A673 (cell line): ENCODE results near the gene FIGNL1. TPM values are rescaled to one million over a fixed set of nuclear protein-coding genes. Genes with fewer than 3 reads are reported as not detected.

Experiments
- BruUV-seq: library from RNA; stranded (reverse); fragments of 400-500 nt; replicated peaks from 2 replicates; lab custom pipeline; 2021; lab: Mats Ljungman, UMichigan
- CTCF ChIA-PET: fragments of 300-600 bp; sonication (Branson Sonifier 250); formaldehyde crosslinking; loops from one replicate; lab custom pipeline; 2022; ENCODE audit warnings: antibody characterized with exemption; lab: Charles Lee
- POLR2A ChIA-PET: fragments of 300-600 bp; sonication (Branson Sonifier 250); formaldehyde crosslinking; loops from one replicate; lab custom pipeline; 2022; ENCODE audit warnings: antibody characterized with exemption; ENCODE audit not compliant: low non-redundant PET; lab: Charles Lee
- DNase-seq: peaks from one replicate; pipeline ENCODE4 v3.0.0-alpha.2; 2015; ENCODE audit warnings: low spot score
- H3K27ac ChIP-seq: fragments of 200-600 bp; sonication (generic); 2 replicates; pipeline ENCODE4 v1.5.1; 2016; ENCODE audit warnings: mixed run types, low read depth, mild to moderate bottlenecking, mixed read lengths, antibody characterized with exemption, low read length; ENCODE audit not compliant: poor library complexity, severe bottlenecking
- H3K27me3 ChIP-seq: fragments of 200-600 bp; sonication (generic); replicated peaks from 2 replicates; pipeline ENCODE4 v1.6.1; 2017; ENCODE audit warnings: mixed run types, low read depth, mild to moderate bottlenecking, mixed read lengths, antibody characterized with exemption, low read length; ENCODE audit not compliant: insufficient read depth, poor library complexity
- H3K36me3 ChIP-seq: fragments of 200-600 bp; sonication (generic); 2 replicates; pipeline ENCODE4 v1.6.1; 2016; ENCODE audit warnings: mixed run types, mild to moderate bottlenecking, mixed read lengths, antibody characterized with exemption, low read length; ENCODE audit not compliant: insufficient read depth, poor library complexity, severe bottlenecking
- H3K4me1 ChIP-seq: fragments of 200-600 bp; sonication (generic); 2 replicates; pipeline ENCODE4 v1.6.1; 2017; ENCODE audit warnings: mixed run types, mild to moderate bottlenecking, mixed read lengths, antibody characterized with exemption, low read length; ENCODE audit not compliant: insufficient read depth, poor library complexity, severe bottlenecking
- H3K4me3 ChIP-seq: fragments of 200-600 bp; sonication (generic); 2 replicates; pipeline ENCODE4 v1.5.1; 2016; ENCODE audit warnings: low read depth, mixed run types, mild to moderate bottlenecking, mixed read lengths, low read length; ENCODE audit not compliant: poor library complexity, severe bottlenecking
- H3K9me3 ChIP-seq: fragments of 200-600 bp; sonication (generic); 2 replicates; pipeline ENCODE4 v1.6.1; 2016; ENCODE audit warnings: mixed run types, low read depth, mild to moderate bottlenecking, mixed read lengths, antibody characterized with exemption, low read length; ENCODE audit not compliant: poor library complexity, severe bottlenecking
- CTCF ChIP-seq: fragments of 300-800, 200-600 bp; sonication (generic); conservative IDR thresholded peaks from 2 replicates; pipeline ENCODE4 v1.5.1; 2017; ENCODE audit warnings: low read depth, mild to moderate bottlenecking, antibody characterized with exemption, low read length, moderate library complexity, mixed read lengths
- EZH2 ChIP-seq: fragments of 200-600 bp; sonication (generic); IDR thresholded peaks from 2 replicates; pipeline ENCODE4 v1.6.1; 2017; ENCODE audit warnings: borderline replicate concordance, low read depth, mild to moderate bottlenecking, mixed read lengths, antibody characterized with exemption, low read length; ENCODE audit not compliant: poor library complexity, severe bottlenecking
- intact Hi-C: fragments of 100-400 bp; cut with micrococcal nuclease; formaldehyde crosslinking; loops from one replicate; pipeline ENCODE4 v1.10.0; 2022; ENCODE audit not compliant: unreplicated experiment
- total RNA-seq: library from RNA; stranded (reverse); gene quantifications from 2 replicates; pipeline ENCODE4 v1.2.3, GENCODE V29; 2021

FIGNL1 gene
- total RNA-seq, 1 experiment from 2014 or later: 41.3 TPM

- Histone ChIP-seq H3K27ac (no peak overlapping the region), H3K36me3 (no peaks in the 10 kb centered on the region), H3K4me1 (no peaks in the 10 kb centered on the region), H3K9me3 (no peaks in the 10 kb centered on the region), H3K4me3 (no peak overlapping the region), H3K27me3 (peaks cover 86% of the 10 kb centered on the region)
- DNase-seq: no peak
- ChIA-PET POLR2A (no interaction called here), CTCF (no interaction called here)
- TF ChIP-seq EZH2 (no peak), CTCF (no peak)
- BruUV-seq: no TSS peak
- intact Hi-C loops: no loop called here
Observed at GRCh38 chr7:50399206-50399605, 50.9 kb downstream of the FIGNL1 start.

GRCh38 chr7:50397971-50398324, 52.2 kb downstream of the FIGNL1 start:
- Histone ChIP-seq H3K27me3 (peaks cover 74% of the 10 kb centered on the region), H3K27ac (no peak overlapping the region), H3K9me3 (no peaks in the 10 kb centered on the region), H3K4me3 (no peak overlapping the region), H3K4me1 (no peaks in the 10 kb centered on the region), H3K36me3 (no peaks in the 10 kb centered on the region)
- TF ChIP-seq EZH2 (no peak), CTCF (no peak)
- POLR2A ChIA-PET: no interaction called here
- DNase-seq: no peak
- intact Hi-C loops: no loop called here
- CTCF ChIA-PET: no interaction called here
- BruUV-seq: no TSS peak

- CTCF ChIA-PET: no interaction called here
- BruUV-seq: no TSS peak
Observed at GRCh38 chr7:50397320-50397970, 52.7 kb downstream of the FIGNL1 start.

More at GRCh38 chr7:50397320-50397970, 52.7 kb downstream of the FIGNL1 start:
- Histone ChIP-seq H3K27me3 (peaks cover 68% of the 10 kb centered on the region), H3K27ac (no peak overlapping the region), H3K4me1 (no peaks in the 10 kb centered on the region), H3K36me3 (no peaks in the 10 kb centered on the region), H3K9me3 (no peaks in the 10 kb centered on the region), H3K4me3 (no peak overlapping the region)
- TF ChIP-seq EZH2: no peak
- TF ChIP-seq CTCF: no peak
- intact Hi-C loops: no loop called here
- no peak for DNase-seq
- POLR2A ChIA-PET: no interaction called here
